ENCODE data around the gene ELOB.

ELOB gene

DNA sequence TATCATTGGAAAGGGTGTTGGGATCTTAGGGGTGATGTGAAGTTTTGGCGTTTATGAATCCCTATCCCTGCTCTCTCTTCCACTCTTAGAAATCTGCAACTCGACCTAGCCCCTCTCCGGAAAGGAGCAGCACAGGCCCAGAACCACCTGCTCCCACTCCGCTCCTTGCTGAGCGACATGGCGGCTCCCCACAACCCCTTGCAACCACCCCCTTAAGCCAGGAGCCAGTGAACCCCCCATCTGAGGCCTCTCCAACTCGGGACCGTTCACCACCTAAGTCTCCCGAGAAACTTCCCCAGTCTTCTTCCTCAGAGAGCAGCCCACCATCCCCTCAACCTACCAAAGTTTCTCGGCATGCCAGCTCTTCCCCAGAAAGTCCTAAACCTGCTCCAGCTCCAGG is 15.6 kb downstream of the ELOB start:
- Histone ChIP-seq H2AFZ (ENCODE audit: insufficient read depth, low read length, poor library complexity) (no peak overlapping the region), H4K12ac (ENCODE audit: low read depth, low read length) (no peak overlapping the region), H3K4me2 (ENCODE audit: low read length) (no peak overlapping the region), H3K4me3 (ENCODE audit: low read depth, low read length) (no peak overlapping the region), H3K23ac (ENCODE audit: low read length) (no peak overlapping the region), H3K4ac (ENCODE audit: low read depth, low read length) (no peak overlapping the region), H4K91ac (ENCODE audit: low read depth, low read length) (no peak overlapping the region), H3K27me3 (ENCODE audit: insufficient read depth, low read length) (no peaks in the 10 kb centered on the region), H2AK5ac (ENCODE audit: low read length) (no peak overlapping the region), H3K79me2 (ENCODE audit: control insufficient read depth, insufficient read depth, low read length, poor library complexity) (peaks cover 3% of the 10 kb centered on the region), H3K36me3 (ENCODE audit: control insufficient read depth in 1 of 2, insufficient read depth in 2 of 2, low read length in 2 of 2) (peaks cover 65 to 87% of the 10 kb centered on the region in 2 experiments), H2BK120ac (ENCODE audit: insufficient read depth, low read length, poor library complexity) (no peak overlapping the region), H3K9me3 (ENCODE audit: insufficient read depth, low read depth, low read length) (peaks cover 14% of the 10 kb centered on the region), H4K8ac (ENCODE audit: low read depth, low read length) (no peak overlapping the region), H2BK12ac (ENCODE audit: low read length) (no peak overlapping the region), H3K27ac (ENCODE audit: low read depth, low read length) (no peak overlapping the region), H3K14ac (ENCODE audit: low read length) (no peak overlapping the region), H3K18ac (ENCODE audit: low read length) (no peak overlapping the region), H3K79me1 (ENCODE audit: low read length) (no peaks in the 10 kb centered on the region), H2BK5ac (ENCODE audit: low read depth, low read length, poor library complexity) (no peak overlapping the region), H3K4me1 (ENCODE audit: control insufficient read depth in 1 of 2, insufficient read depth in 2 of 2, low read length in 2 of 2) (no peaks in the 10 kb centered on the region), H3K9ac (ENCODE audit: low read length) (no peak overlapping the region)
- WGBS (ENCODE audit: extremely low coverage, insufficient coverage, insufficient read length): no CpG with 5 or more reads among the region's 10 CpGs
- DNase-seq: no peak

DNA sequence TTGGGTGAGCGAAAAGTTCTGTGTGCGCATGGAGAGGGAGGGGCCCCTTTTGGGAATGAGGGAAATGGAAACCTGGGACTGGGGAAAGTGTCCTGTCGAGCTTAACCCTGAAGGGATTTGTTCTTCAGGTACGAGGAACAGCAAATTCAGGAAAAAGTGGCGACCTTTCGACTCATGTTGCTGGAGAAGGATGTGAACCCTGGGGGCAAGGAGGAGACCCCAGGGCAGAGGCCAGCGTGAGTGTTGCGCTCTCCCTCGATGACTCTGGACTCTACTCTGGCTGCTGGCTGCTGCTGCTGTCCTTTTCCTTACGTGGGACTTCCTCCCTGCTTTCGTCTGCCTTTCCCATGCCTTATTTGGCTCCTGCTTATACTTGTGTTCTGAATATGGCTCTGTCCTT is 19.7 kb downstream of the ELOB start:
- no peak overlapping the region for H2AFZ ChIP-seq (ENCODE audit: insufficient read depth, low read length, poor library complexity)
- peaks cover 9% of the 10 kb centered on the region for H3K79me1 ChIP-seq (ENCODE audit: low read length)
- H4K12ac ChIP-seq (ENCODE audit: low read depth, low read length): no peak overlapping the region
- H3K4me3 ChIP-seq (ENCODE audit: low read depth, low read length): no peak overlapping the region
- no peak overlapping the region for H3K14ac ChIP-seq (ENCODE audit: low read length)
- no peak overlapping the region for H3K27ac ChIP-seq (ENCODE audit: low read depth, low read length)
- H3K23ac ChIP-seq (ENCODE audit: low read length): no peak overlapping the region
- H3K18ac ChIP-seq (ENCODE audit: low read length): no peak overlapping the region
- no peak overlapping the region for H2BK12ac ChIP-seq (ENCODE audit: low read length)
- H4K8ac ChIP-seq (ENCODE audit: low read depth, low read length): no peak overlapping the region
- H3K79me2 ChIP-seq (ENCODE audit: control insufficient read depth, insufficient read depth, low read length, poor library complexity): peaks cover 37% of the 10 kb centered on the region
- no peak overlapping the region for H3K9ac ChIP-seq (ENCODE audit: low read length)
- no peak overlapping the region for H4K91ac ChIP-seq (ENCODE audit: low read depth, low read length)
- peak overlapping the region; percentile 73 for H3K4ac ChIP-seq (ENCODE audit: low read depth, low read length)
- peaks cover 38 to 50% of the 10 kb centered on the region in 2 experiments for H3K36me3 ChIP-seq (ENCODE audit: control insufficient read depth in 1 of 2, insufficient read depth in 2 of 2, low read length in 2 of 2)
- WGBS (ENCODE audit: extremely low coverage, insufficient coverage, insufficient read length): 100% methylated on average over 1 of the region's 11 CpGs
- no peak overlapping the region for H3K4me2 ChIP-seq (ENCODE audit: low read length)
- H3K9me3 ChIP-seq (ENCODE audit: insufficient read depth, low read depth, low read length): peaks cover 9% of the 10 kb centered on the region
- H2BK120ac ChIP-seq (ENCODE audit: insufficient read depth, low read length, poor library complexity): no peak overlapping the region
- peaks cover 5 to 9% of the 10 kb centered on the region in 2 experiments for H3K4me1 ChIP-seq (ENCODE audit: control insufficient read depth in 1 of 2, insufficient read depth in 2 of 2, low read length in 2 of 2)
- no peak overlapping the region for H2AK5ac ChIP-seq (ENCODE audit: low read length)
- no peaks in the 10 kb centered on the region for H3K27me3 ChIP-seq (ENCODE audit: insufficient read depth, low read length)
- DNase-seq: no peak
- no peak overlapping the region for H2BK5ac ChIP-seq (ENCODE audit: low read depth, low read length, poor library complexity)

DNA sequence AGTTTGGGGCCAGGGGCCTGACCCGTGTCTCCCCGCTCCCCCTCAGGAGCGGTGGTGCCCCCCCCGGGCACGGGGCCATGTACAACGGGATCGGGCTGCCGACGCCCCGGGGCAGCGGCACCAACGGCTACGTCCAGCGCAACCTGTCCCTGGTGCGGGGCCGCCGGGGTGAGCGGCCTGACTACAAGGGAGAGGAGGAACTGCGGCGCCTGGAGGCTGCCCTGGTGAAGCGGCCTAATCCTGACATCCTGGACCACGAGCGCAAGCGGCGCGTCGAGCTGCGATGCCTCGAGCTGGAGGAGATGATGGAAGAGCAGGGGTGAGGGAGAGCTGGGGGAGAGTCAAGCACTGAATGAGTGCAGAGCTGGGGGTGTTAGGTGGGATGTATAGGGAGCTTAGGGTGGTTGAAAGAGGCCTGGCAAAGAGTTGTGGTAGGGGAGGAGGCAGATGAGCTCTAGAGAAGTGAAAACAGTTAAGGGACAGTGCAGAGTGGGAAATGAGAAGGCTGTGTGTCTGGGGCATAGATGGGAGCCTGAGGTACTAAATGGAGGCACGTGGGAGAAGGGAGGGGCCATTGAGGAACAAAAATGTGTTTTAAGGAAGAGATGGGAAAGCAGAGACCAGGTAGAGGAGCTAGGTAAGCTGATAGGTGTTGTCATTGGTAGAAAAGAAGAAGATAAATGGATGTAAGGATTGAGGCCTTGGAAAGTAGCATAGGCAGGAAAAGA is 20.6 kb downstream of the ELOB start:
- no CpG with 5 or more reads among the region's 30 CpGs for WGBS (ENCODE audit: extremely low coverage, insufficient coverage, insufficient read length)
- H3K4me1 ChIP-seq (ENCODE audit: control insufficient read depth in 1 of 2, insufficient read depth in 2 of 2, low read length in 2 of 2): peaks cover 7 to 11% of the 10 kb centered on the region in 2 experiments

DNA sequence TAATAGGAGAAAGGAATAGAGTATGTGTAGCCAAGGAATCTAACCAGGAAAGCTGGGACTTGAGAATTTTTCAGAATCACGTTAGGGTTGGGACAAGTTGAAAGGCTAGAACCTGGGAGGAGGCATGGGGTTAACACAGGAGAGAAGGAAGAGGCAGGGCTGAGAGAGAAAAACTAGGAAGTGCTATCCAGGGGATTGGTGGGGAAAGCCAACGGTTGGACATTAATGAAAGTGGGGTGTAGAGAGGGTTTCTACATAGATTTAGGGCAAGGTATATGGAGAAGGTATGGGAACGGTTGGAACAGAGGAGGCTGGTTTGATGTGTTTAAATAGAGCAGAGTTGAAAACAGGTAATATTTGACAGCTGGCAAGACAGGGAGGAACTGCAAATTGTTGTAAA is 21.9 kb downstream of the ELOB start:
- Histone ChIP-seq H3K18ac (ENCODE audit: low read length) (no peak overlapping the region), H3K36me3 (ENCODE audit: control insufficient read depth in 1 of 2, insufficient read depth in 2 of 2, low read length in 2 of 2) (peaks cover 25 to 37% of the 10 kb centered on the region in 2 experiments)

More for the DNA sequence above, 20.6 kb downstream of the ELOB start:
- peaks cover 3% of the 10 kb centered on the region for H3K9me3 ChIP-seq (ENCODE audit: insufficient read depth, low read depth, low read length)
- H3K18ac ChIP-seq (ENCODE audit: low read length): no peak overlapping the region
- H3K23ac ChIP-seq (ENCODE audit: low read length): no peak overlapping the region
- no peak overlapping the region for H3K27ac ChIP-seq (ENCODE audit: low read depth, low read length)
- H4K91ac ChIP-seq (ENCODE audit: low read depth, low read length): no peak overlapping the region
- H3K14ac ChIP-seq (ENCODE audit: low read length): no peak overlapping the region
- no peak overlapping the region for H2BK120ac ChIP-seq (ENCODE audit: insufficient read depth, low read length, poor library complexity)
- DNase-seq: no peak
- no peak overlapping the region for H2AK5ac ChIP-seq (ENCODE audit: low read length)
- peaks cover 18% of the 10 kb centered on the region for H3K79me1 ChIP-seq (ENCODE audit: low read length)
- no peak overlapping the region for H4K8ac ChIP-seq (ENCODE audit: low read depth, low read length)
- H3K9ac ChIP-seq (ENCODE audit: low read length): no peak overlapping the region
- H3K79me2 ChIP-seq (ENCODE audit: control insufficient read depth, insufficient read depth, low read length, poor library complexity): peaks cover 43% of the 10 kb centered on the region
- H2AFZ ChIP-seq (ENCODE audit: insufficient read depth, low read length, poor library complexity): no peak overlapping the region
- peak overlapping the region; percentile 89 for H3K4ac ChIP-seq (ENCODE audit: low read depth, low read length)
- H3K4me2 ChIP-seq (ENCODE audit: low read length): no peak overlapping the region
- no peak overlapping the region for H3K4me3 ChIP-seq (ENCODE audit: low read depth, low read length)
- H3K27me3 ChIP-seq (ENCODE audit: insufficient read depth, low read length): no peaks in the 10 kb centered on the region
- H2BK5ac ChIP-seq (ENCODE audit: low read depth, low read length, poor library complexity): no peak overlapping the region
- no peak overlapping the region for H2BK12ac ChIP-seq (ENCODE audit: low read length)
- peaks cover 29 to 41% of the 10 kb centered on the region in 2 experiments for H3K36me3 ChIP-seq (ENCODE audit: control insufficient read depth in 1 of 2, insufficient read depth in 2 of 2, low read length in 2 of 2)
- H4K12ac ChIP-seq (ENCODE audit: low read depth, low read length): peak overlapping the region; percentile 28

More for the DNA sequence above, 21.9 kb downstream of the ELOB start:
- no peak overlapping the region for H3K4me3 ChIP-seq (ENCODE audit: low read depth, low read length)
- H2BK12ac ChIP-seq (ENCODE audit: low read length): no peak overlapping the region
- peaks cover 10 to 14% of the 10 kb centered on the region in 2 experiments for H3K4me1 ChIP-seq (ENCODE audit: control insufficient read depth in 1 of 2, insufficient read depth in 2 of 2, low read length in 2 of 2)
- no peak overlapping the region for H3K27ac ChIP-seq (ENCODE audit: low read depth, low read length)
- H4K12ac ChIP-seq (ENCODE audit: low read depth, low read length): no peak overlapping the region
- no peak overlapping the region for H2AFZ ChIP-seq (ENCODE audit: insufficient read depth, low read length, poor library complexity)
- H2AK5ac ChIP-seq (ENCODE audit: low read length): no peak overlapping the region
- H3K79me1 ChIP-seq (ENCODE audit: low read length): peaks cover 20% of the 10 kb centered on the region
- H3K14ac ChIP-seq (ENCODE audit: low read length): no peak overlapping the region
- peak overlapping the region; percentile 95 for H3K4ac ChIP-seq (ENCODE audit: low read depth, low read length)
- H3K4me2 ChIP-seq (ENCODE audit: low read length): peak overlapping the region; percentile 6
- no peaks in the 10 kb centered on the region for H3K27me3 ChIP-seq (ENCODE audit: insufficient read depth, low read length)
- WGBS (ENCODE audit: extremely low coverage, insufficient coverage, insufficient read length): 100% methylated on average over 1 of the region's 3 CpGs
- H4K91ac ChIP-seq (ENCODE audit: low read depth, low read length): no peak overlapping the region
- H3K79me2 ChIP-seq (ENCODE audit: control insufficient read depth, insufficient read depth, low read length, poor library complexity): peaks cover 46% of the 10 kb centered on the region
- H3K9ac ChIP-seq (ENCODE audit: low read length): no peak overlapping the region
- no peak for DNase-seq
- no peak overlapping the region for H3K23ac ChIP-seq (ENCODE audit: low read length)
- H2BK120ac ChIP-seq (ENCODE audit: insufficient read depth, low read length, poor library complexity): no peak overlapping the region
- peaks cover under 1% of the 10 kb centered on the region for H3K9me3 ChIP-seq (ENCODE audit: insufficient read depth, low read depth, low read length)
- no peak overlapping the region for H2BK5ac ChIP-seq (ENCODE audit: low read depth, low read length, poor library complexity)
- H4K8ac ChIP-seq (ENCODE audit: low read depth, low read length): no peak overlapping the region

Data from trophoblast cell (in vitro differentiated cells and primary cell).